HUDEP-2 (cell line): ENCODE data around the gene ITPKC.
"Not testable (repeated sequence)": the region's sequence is repeated elsewhere in the genome, so short reads cannot be mapped to it uniquely, and the experiment has no call there.

ENCODE experiments used
- DNase-seq, 76 experiments: peaks; one replicate each; lab custom pipeline; 2025; ENCODE audit not compliant: unreplicated experiment in 76 of 76; lab: John Stamatoyannopoulos, UW

The ITPKC gene

GRCh38 chr19:40714441-40715299, 2.2 kb upstream of the ITPKC start:
- DNase-seq: peak in 74 of 76 experiments; percentile 59 to 96 (median 89)

- DNase-seq: peak in 36 of 76 experiments; percentile 27 to 73 (median 50)
Observed at GRCh38 chr19:40716031-40716481, 856 bp upstream of the ITPKC start.

- DNase-seq: peak in 2 of 76 experiments; percentile 53
Observed at GRCh38 chr19:40717325-40717879, 490 bp downstream of the ITPKC start.

- no peak for DNase-seq
Observed at GRCh38 chr19:40717880-40718773, 1.2 kb downstream of the ITPKC start.

GRCh38 chr19:40718774-40719391, 2.0 kb downstream of the ITPKC start:
- DNase-seq: peak in 31 of 76 experiments; percentile 10 to 55 (median 25)

DNA sequence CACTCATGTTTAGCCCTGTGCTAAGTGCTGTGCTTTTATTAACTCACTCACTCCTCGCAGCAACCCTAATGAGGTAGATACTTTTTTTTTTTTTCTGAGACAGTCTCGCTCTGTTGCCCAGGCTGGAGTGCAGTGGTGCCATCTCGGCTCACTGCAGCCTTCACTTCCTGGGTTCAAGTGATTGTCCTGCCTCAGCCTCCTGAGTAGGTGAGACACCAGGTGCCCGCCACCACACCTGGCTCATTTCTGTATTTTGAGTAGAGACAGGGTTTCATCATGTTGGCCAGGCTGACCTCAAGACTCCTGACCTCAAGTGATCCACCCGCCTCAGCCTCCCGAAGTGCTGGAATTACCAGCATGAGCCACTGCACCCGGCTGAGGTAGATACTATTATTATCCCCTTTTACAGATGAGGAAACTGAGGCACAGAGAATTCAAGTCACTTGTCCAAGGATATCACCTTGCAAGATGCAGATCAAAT, 2.5 kb downstream of the ITPKC start:
- DNase-seq: no peak

GRCh38 chr19:40721140-40721486, 4.2 kb downstream of the ITPKC start:
- no peak for DNase-seq

DNA sequence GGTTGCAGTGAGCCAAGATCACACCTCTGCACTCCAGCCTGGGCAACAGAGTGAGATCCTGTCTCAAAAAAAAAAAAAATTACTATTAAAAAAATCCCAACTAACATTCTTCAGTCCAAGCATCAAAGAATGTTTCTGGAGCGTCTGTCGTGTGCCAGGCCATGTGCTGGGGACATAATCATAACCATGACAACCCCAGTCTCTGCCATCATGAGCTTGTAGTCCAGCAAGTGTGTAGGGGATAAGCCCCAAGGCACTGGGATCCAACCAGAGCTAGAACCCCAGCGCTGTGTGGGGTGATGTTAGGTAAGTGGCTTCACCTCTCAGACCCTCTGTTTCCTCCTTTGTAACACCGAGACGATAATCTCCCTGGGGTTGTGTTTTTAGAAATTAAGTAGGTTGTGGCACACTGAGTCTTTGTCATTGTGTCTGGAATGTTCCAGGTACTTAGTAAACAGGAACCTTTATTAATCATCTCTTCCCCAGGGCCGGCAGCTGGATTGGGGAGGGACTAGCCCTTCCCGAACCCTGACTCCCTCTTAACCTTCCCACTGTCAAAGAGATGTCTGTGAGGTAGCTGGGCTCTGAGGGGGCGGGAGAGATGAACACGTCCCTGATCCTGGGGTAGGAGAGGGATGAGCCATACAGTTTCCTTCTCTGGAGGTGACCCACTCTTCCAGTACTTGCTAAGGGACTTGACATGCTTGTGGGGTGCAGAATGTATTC, 5.2 kb downstream of the ITPKC start:
- DNase-seq: no peak

DNA sequence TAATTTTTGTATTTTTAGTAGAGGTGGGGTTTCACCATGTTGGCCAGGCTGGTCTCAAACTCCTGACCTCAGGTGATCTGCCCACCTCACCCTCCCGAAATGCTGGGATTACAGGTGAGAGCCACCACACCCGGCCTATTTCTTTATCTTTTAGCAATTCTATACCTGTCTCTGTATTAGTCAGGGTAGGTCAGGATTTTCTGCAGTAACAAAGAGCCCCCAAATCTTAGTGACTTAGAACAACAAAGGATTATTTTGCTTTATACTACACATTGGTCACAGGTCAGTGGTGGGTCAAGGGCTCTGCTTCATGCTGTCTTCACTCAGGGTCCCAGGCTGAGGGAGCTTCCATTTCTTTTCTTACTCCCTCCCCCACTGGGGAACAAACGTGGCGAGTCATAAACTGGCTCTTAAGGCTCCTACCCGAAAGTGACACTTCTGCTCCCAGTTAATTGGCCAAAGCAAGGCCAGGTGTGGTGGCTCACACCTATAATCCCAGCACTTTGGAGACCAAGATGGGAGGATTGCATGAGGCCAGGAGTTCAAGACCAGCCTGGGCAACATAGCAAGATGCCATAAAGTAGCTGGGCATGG, 6.8 kb downstream of the ITPKC start:
- no peak for DNase-seq

GRCh38 chr19:40724315-40724714, 7.4 kb downstream of the ITPKC start:
- no peak for DNase-seq

DNA sequence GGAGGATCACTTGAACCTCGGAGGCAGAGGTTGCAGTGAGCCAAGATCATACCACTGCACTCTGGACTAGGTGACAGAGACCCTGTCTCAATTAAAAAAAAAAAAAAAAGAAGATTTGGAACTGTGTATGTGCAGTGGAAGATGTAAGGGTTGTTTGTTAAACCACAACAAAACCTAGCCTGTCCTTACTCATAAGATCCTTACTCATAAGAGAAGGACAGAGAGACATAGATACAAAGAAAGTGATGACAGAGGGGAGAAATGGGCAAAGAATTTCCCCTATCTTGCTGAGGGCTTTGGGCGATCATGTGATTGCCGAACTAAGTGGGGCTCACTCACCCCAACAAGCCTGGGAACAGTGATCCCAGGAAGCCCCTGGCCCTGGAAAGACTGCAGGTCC, 7.9 kb downstream of the ITPKC start:
- DNase-seq: no peak

DNA sequence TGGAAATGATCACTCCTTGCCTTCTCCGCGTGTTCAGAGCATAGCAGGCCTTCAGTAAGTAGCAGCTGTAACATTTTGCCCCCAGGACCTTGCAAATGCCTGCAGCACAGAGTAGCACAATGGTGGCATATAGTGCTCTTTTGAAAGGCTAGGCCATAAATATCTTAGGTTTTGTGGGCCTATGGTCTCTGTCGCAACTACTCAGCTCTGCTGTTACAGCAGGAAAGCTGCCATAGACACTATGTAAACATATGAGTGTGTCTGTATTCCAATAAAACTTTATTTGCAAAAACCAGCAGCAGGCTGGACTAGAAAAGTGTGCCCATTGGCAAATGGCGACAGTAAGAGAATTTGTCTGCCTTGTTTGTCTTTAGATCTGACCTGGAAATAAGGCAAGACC, 9.4 kb downstream of the ITPKC start:
- DNase-seq: no peak

DNA sequence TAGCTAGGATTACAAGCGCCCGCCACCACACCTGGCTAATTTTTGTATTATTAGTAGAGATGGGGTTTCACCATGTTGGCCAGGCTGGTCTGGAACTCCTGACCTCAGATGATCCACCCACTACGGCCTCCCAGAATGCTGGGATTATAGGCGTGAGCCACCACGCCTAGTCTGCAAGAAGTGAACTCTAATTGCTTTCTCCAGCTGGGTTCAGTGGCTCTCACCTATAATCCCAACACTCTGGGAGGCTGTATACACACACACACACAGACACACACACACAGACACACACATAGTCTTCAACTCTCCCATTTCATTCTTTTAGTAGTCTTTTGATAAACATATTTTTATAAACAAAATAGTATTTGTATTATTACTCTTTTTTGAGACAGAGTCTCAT, 13.2 kb downstream of the ITPKC start:
- not testable (repeated sequence) for DNase-seq

- not testable (repeated sequence) for DNase-seq
Observed at GRCh38 chr19:40732304-40732703, 15.4 kb downstream of the ITPKC start.

DNA sequence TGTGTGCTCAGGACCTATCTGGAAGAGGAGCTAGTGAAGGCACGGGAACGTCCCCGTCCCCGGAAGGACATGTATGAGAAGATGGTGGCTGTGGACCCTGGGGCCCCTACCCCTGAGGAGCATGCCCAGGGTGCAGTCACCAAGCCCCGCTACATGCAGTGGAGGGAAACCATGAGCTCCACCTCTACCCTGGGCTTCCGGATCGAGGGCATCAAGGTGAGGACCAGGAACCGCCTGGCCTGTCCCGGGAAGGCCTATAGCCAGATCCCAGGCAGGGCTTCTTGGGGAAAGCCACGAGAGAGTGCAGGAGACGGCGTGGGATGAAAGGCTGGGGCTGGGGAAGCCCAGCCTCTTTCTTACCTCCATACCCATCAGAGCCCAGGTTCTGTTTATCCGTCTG, 16.2 kb downstream of the ITPKC start:
- DNase-seq: no peak

DNA sequence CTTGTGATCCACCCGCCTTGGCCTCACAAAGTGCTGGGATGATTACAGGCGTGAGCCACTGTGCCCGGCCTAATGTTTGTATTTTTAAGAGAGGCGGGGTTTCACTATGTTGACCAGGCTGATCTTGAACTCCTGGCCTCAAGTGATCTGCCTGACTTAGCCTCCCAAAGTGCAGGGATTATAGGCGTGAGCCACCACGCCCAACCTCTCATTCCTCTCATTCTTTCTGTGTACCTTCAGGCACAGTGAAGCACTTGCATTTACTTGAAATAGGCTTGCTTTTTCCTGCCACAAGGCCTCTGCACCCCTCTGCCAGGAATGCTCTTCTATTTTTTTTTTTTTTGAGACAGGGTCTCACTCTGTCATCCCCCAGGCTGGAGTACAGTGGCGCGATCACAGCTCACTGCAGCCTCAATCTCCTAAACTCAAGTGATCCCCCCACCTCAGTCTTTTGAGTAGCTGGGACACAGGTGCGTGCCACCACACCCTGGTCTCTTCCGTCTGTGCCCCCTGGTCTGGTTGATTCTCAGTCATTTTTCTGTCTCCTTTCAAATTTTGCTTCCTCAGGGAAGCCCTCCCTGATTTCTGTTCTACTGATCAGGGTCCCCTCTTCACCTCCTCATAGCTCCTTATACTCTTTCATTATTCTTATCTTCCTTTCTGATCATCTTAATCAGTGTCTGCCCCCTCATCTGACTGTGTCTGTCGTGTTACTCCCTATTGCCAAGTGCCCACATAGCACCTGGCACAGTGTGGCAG, 18.3 kb downstream of the ITPKC start:
- DNase-seq: no peak

DNA sequence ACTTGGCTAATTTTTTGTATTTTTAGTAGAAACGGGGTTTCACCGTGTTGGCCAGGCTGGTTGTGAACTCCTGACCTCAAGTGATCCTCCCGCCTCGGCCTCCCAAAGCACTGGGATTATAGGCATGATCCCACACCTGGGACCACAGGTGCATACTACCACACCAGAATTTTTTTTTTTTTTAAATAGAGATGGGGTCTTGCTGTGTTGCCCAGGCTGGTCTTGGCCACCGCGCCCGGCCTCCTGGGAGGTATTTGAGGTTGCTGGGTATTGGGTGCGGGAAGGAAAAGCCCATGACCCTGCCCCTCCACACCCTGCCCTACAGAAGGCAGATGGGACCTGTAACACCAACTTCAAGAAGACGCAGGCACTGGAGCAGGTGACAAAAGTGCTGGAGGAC, 19.7 kb downstream of the ITPKC start:
- DNase-seq: no peak

GRCh38 chr19:40737102-40737644, 20.3 kb downstream of the ITPKC start:
- no peak for DNase-seq
